ENCODE measurements around the gene SMG5. TPM values are rescaled to one million over a fixed set of nuclear protein-coding genes. Genes with fewer than 3 reads are reported as not detected.

SMG5 gene
- total RNA-seq, 1 experiment from 2014 or later = 103 TPM

DNA sequence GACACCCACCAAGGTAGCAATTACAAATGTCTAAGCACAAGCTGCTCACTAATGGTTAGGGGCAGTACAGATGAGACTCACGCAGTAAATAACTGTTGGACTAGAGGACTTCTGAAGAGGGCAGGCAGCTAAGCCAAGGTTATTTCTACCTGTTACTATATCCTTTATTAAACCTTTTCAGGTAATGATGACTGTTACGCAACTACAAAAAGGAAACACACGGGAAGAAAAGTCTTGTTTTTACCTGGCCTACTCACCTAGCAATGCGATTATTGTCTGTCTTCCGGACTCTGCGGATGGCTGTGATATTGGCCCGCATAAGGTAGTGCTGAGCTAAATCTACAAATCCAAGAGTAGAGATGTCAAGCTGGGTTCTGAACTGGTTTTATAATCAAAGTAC, 34.3 kb upstream of the SMG5 start:
- Histone ChIP-seq H2BK120ac (ENCODE audit: low read depth, low read length, poor library complexity, severe bottlenecking) (no peak overlapping the region), H3K4me2 (ENCODE audit: insufficient read depth, insufficient read length, low read length) (no peak overlapping the region), H3K18ac (ENCODE audit: insufficient read length, low read depth, low read length) (no peak overlapping the region), H3K4ac (ENCODE audit: low read depth, low read length) (no peak overlapping the region), H3K4me1 (ENCODE audit: insufficient read depth, low read length) (no peaks in the 10 kb centered on the region), H3K79me2 (ENCODE audit: insufficient read depth, low read length) (no peaks in the 10 kb centered on the region), H3K79me1 (ENCODE audit: insufficient read depth, low read depth, low read length, poor library complexity, severe bottlenecking) (no peaks in the 10 kb centered on the region), H2AK5ac (ENCODE audit: insufficient read length, low read length) (no peak overlapping the region), H4K8ac (replicated peaks; ENCODE audit: insufficient read length, low read depth, low read length) (no peak overlapping the region), H4K91ac (ENCODE audit: insufficient read length, low read depth, low read length) (no peak overlapping the region), H2BK20ac (ENCODE audit: low read depth, low read length, poor library complexity, severe bottlenecking) (no peak overlapping the region), H3K23me2 (ENCODE audit: insufficient read length, low read depth, low read length, poor library complexity, severe bottlenecking) (no peaks in the 10 kb centered on the region), H3T11ph (ENCODE audit: low read length) (no peak overlapping the region), H3K27me3 (ENCODE audit: insufficient read depth, low read length) (no peaks in the 10 kb centered on the region), H2BK15ac (ENCODE audit: low read depth, low read length) (no peak overlapping the region), H3K27ac (ENCODE audit: insufficient read length, low read depth, low read length) (no peak overlapping the region), H3K9me3 (ENCODE audit: control insufficient read depth, low read depth, low read length) (no peaks in the 10 kb centered on the region), H3K9ac (ENCODE audit: extremely low read depth, insufficient read length, low read length) (no peak overlapping the region), H2BK5ac (ENCODE audit: insufficient read length, low read length) (no peak overlapping the region), H3K14ac (ENCODE audit: insufficient read depth, low read length) (no peak overlapping the region), H3K23ac (ENCODE audit: insufficient read length, low read depth, low read length) (no peak overlapping the region), H2AFZ (ENCODE audit: low read length) (no peak overlapping the region), H4K5ac (ENCODE audit: insufficient read length, low read depth, low read length) (no peak overlapping the region), H4K20me1 (ENCODE audit: control insufficient read depth, insufficient read depth, insufficient read length) (no peaks in the 10 kb centered on the region), H2BK12ac (ENCODE audit: insufficient read length, low read depth, low read length) (no peak overlapping the region), H3K56ac (ENCODE audit: insufficient read length, low read depth, low read length) (no peak overlapping the region)
- no peak for DNase-seq
- no peaks in the 10 kb centered on the region for H3K4me1 Mint-ChIP-seq
- no peaks in the 10 kb centered on the region for H3K27me3 Mint-ChIP-seq (ENCODE audit: low read depth)
- WGBS (ENCODE audit: extremely low coverage, insufficient read length, low lambda C conversion rate) = no CpG with 5 or more reads among the region's 7 CpGs
- TF ChIP-seq, protein P1, sequence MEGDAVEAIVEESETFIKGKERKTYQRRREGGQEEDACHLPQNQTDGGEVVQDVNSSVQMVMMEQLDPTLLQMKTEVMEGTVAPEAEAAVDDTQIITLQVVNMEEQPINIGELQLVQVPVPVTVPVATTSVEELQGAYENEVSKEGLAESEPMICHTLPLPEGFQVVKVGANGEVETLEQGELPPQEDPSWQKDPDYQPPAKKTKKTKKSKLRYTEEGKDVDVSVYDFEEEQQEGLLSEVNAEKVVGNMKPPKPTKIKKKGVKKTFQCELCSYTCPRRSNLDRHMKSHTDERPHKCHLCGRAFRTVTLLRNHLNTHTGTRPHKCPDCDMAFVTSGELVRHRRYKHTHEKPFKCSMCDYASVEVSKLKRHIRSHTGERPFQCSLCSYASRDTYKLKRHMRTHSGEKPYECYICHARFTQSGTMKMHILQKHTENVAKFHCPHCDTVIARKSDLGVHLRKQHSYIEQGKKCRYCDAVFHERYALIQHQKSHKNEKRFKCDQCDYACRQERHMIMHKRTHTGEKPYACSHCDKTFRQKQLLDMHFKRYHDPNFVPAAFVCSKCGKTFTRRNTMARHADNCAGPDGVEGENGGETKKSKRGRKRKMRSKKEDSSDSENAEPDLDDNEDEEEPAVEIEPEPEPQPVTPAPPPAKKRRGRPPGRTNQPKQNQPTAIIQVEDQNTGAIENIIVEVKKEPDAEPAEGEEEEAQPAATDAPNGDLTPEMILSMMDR (conservative IDR thresholded peaks at IDR 0.05) = no peak
- H3K9me3 Mint-ChIP-seq = no peaks in the 10 kb centered on the region
- H3K36me3 Mint-ChIP-seq (ENCODE audit: insufficient read depth in 1 of 3, low read depth in 3 of 3) = peaks cover 61 to 97% (median 93%) of the 10 kb centered on the region in 3 experiments
- no peak overlapping the region for H3K4me3 Mint-ChIP-seq
- no peak overlapping the region for H3K27ac Mint-ChIP-seq
